Cardiac ventricle fibroblast (primary cell): ENCODE results near the gene DMRTC2. TPM values are rescaled to one million over a fixed set of nuclear protein-coding genes. Genes with fewer than 3 reads are reported as not detected.

Experiments
- total RNA-seq: library from RNA; depleted of rRNA; stranded (reverse); fragments of >200 nt; gene quantifications from 2 replicates; pipeline ENCODE4 v1.2.3, GENCODE V29; 2015

DMRTC2 gene
- not detected in 2 replicates for total RNA-seq

GRCh38 chr19:41845001-41845050 lies at the start of gene DMRTC2:
TSS of gene DMRTC2 (plus strand) at chr19:41845042. CDS start at chr19:41847429, 2,387 bp downstream.

GRCh38 chr19:41796362-41796761 lies 48.5 kb upstream of the DMRTC2 start, which contains the start of gene CEACAM3:
TSS of gene CEACAM3 (plus strand) at chr19:41796587. CDS start at chr19:41796678, 91 bp downstream.

GRCh38 chr19:41844601-41845000 lies 241 bp upstream of the DMRTC2 start, which contains the start of gene LYPD4:
TSS of gene LYPD4 (minus strand) at chr19:41844683. CDS start at chr19:41839285, 5,398 bp downstream.

GRCh38 chr19:41859618-41860418 lies 15.0 kb downstream of the DMRTC2 start, which contains the start of gene RPS19:
TSS of gene RPS19 (plus strand) at chr19:41860255. CDS start at chr19:41860775, 520 bp downstream.

GRCh38 chr19:41876847-41877832 lies 32.3 kb downstream of the DMRTC2 start, which contains the start of gene CD79A:
TSS of gene CD79A (plus strand) at chr19:41877279. CDS start at chr19:41877305, 26 bp downstream.

GRCh38 chr19:41882568-41883462 lies 38.0 kb downstream of the DMRTC2 start, which contains the start of gene ARHGEF1:
TSS of gene ARHGEF1 (plus strand) at chr19:41883184. CDS start at chr19:41888083, 4,899 bp downstream.

Other genes with a start within 250 kb of the DMRTC2 start
- not detected in 2 replicates for gene CEACAM4, start 218.0 kb upstream of the DMRTC2 start, total RNA-seq
- not detected in 2 replicates for gene CEACAM7, start 156.8 kb upstream of the DMRTC2 start, total RNA-seq
- gene CEACAM5, start 136.4 kb upstream of the DMRTC2 start, total RNA-seq = not detected in 2 replicates
- gene CEACAM6, start 89.5 kb upstream of the DMRTC2 start, total RNA-seq = not detected in 2 replicates
- gene CEACAM3, start 48.5 kb upstream of the DMRTC2 start, total RNA-seq = not detected in 2 replicates
- not detected in 2 replicates for gene LYPD4, start 359 bp upstream of the DMRTC2 start, total RNA-seq
- gene RPS19, start 15.2 kb downstream of the DMRTC2 start, total RNA-seq = 935 and 1,538 TPM in 2 replicates
- not detected in 2 replicates for gene CD79A, start 32.2 kb downstream of the DMRTC2 start, total RNA-seq
- 37.6 and 50.6 TPM in 2 replicates for gene ARHGEF1, start 38.1 kb downstream of the DMRTC2 start, total RNA-seq
- 0.06 TPM in 1 of 2 replicates, not detected in the other for gene ERFL, start 83.4 kb downstream of the DMRTC2 start, total RNA-seq
- gene RABAC1, start 114.3 kb downstream of the DMRTC2 start, total RNA-seq = 246 and 282 TPM in 2 replicates
- gene ATP1A3, start 149.2 kb downstream of the DMRTC2 start, total RNA-seq = 0.05 TPM in 1 of 2 replicates, not detected in the other
- not detected in 2 replicates for gene GRIK5, start 225.2 kb downstream of the DMRTC2 start, total RNA-seq
- gene ZNF574, start 231.1 kb downstream of the DMRTC2 start, total RNA-seq = 14.9 and 15.5 TPM in 2 replicates